NCI-H1930 (cell line): ENCODE data around the gene BIRC6.
A peak's percentile ranks its signal among the peaks of the same experiment; 100 is the strongest.
"Not testable (repeated sequence)": the region's sequence is repeated elsewhere in the genome, so short reads cannot be mapped to it uniquely, and the experiment has no call there.

Source experiments
- DNase-seq, 2 experiments: peaks; one replicate each; lab custom pipeline; 2025; lab: John Stamatoyannopoulos, UW

Gene BIRC6

GRCh38 chr2:32356681-32357317 is at the start of gene BIRC6:
BIRC6 (plus strand) TSS chr2:32357023; CDS start chr2:32357162, 139 bp downstream.
- DNase-seq, result peak; percentile 95 to 96

- DNase-seq, result no peak
These were observed 46.2 kb upstream of the BIRC6 start for GRCh38 chr2:32310577-32310976.

GRCh38 chr2:32314886-32315285 is 41.9 kb upstream of the BIRC6 start:
- DNase-seq, result no peak

- DNase-seq, result not testable (repeated sequence)
These were observed 28.1 kb upstream of the BIRC6 start for GRCh38 chr2:32328679-32329078.

GRCh38 chr2:32329180-32329980 is 27.4 kb upstream of the BIRC6 start:
- DNase-seq, result not testable (repeated sequence)

GRCh38 chr2:32330136-32330535 is 26.7 kb upstream of the BIRC6 start:
- DNase-seq, result no peak

GRCh38 chr2:32342801-32343200 is 14.0 kb upstream of the BIRC6 start:
- no peak for DNase-seq

GRCh38 chr2:32350797-32351196 is 6.0 kb upstream of the BIRC6 start:
- DNase-seq, result not testable (repeated sequence)

GRCh38 chr2:32355976-32356680 is 695 bp upstream of the BIRC6 start:
- no peak for DNase-seq

GRCh38 chr2:32357318-32358110 is 691 bp downstream of the BIRC6 start:
- no peak for DNase-seq

GRCh38 chr2:32358111-32358482 is 1.3 kb downstream of the BIRC6 start:
- DNase-seq, result no peak

- no peak for DNase-seq
These were observed 3.6 kb downstream of the BIRC6 start for GRCh38 chr2:32360416-32360815.

GRCh38 chr2:32362997-32363396 is 6.2 kb downstream of the BIRC6 start:
- DNase-seq, result not testable (repeated sequence)

GRCh38 chr2:32363597-32363996 is 6.8 kb downstream of the BIRC6 start:
- DNase-seq, result no peak

GRCh38 chr2:32364290-32364689 is 7.5 kb downstream of the BIRC6 start:
- not testable (repeated sequence) for DNase-seq

GRCh38 chr2:32365679-32366078 is 8.9 kb downstream of the BIRC6 start:
- not testable (repeated sequence) for DNase-seq

- no peak for DNase-seq
These were observed 9.8 kb downstream of the BIRC6 start for GRCh38 chr2:32366595-32366994.

- no peak for DNase-seq
These were observed 12.4 kb downstream of the BIRC6 start for GRCh38 chr2:32369222-32369621.

- not testable (repeated sequence) for DNase-seq
These were observed 14.1 kb downstream of the BIRC6 start for GRCh38 chr2:32370942-32371341.

GRCh38 chr2:32372519-32373182 is 15.8 kb downstream of the BIRC6 start:
- DNase-seq, result no peak

GRCh38 chr2:32375228-32375892 is 18.5 kb downstream of the BIRC6 start:
- DNase-seq, result no peak
